Epidermal melanocyte (primary cell): ENCODE results near the gene EIF2AK3.

ENCODE experiments used
- DNase-seq: peaks from one replicate; pipeline ENCODE4 v3.0.0; 2011; ENCODE audit warnings: low spot score; ENCODE audit not compliant: insufficient read length

EIF2AK3 gene

GRCh38 chr2:88543541-88544057, 83.7 kb downstream of the EIF2AK3 start:
- no peak for DNase-seq

DNA sequence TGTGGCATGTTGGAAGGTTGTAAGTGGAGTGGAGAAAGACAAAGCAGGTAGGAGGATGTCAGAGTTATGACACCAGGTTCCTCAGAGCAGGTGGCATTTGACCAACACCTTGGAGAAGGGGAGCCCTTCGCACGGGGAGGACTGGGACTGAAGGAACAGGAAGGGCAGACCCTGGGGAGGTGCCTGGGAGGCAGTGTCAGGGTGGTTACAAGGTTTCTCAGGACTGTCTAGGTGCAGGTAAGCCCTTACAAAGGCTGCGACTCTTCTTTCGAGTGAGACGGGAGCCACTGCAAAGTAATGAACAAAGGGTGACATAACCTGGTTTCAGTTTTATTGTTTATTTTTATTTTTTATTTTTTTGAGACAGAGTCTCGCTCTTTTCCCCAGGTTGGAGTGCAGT, 84.6 kb downstream of the EIF2AK3 start:
- no peak for DNase-seq

DNA sequence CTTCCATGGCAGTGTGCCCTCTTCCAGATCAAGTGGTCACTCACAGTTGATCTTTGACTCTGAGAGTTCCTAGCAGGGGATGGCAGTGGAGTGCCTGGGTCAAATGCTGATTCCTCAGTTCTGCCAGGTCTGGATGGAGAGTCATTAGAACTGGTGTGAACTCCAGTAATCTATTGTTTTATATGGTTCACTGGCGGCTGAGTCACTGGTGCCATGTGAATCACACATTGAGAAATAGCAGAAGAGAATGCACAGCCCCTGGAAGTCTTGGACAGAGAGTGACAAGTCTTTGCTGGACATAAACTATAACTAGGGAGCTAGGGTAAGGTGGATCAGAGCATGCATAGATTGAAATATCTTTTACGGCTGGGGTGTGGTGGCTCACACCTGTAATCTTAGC, 86.9 kb downstream of the EIF2AK3 start:
- DNase-seq, result no peak

DNA sequence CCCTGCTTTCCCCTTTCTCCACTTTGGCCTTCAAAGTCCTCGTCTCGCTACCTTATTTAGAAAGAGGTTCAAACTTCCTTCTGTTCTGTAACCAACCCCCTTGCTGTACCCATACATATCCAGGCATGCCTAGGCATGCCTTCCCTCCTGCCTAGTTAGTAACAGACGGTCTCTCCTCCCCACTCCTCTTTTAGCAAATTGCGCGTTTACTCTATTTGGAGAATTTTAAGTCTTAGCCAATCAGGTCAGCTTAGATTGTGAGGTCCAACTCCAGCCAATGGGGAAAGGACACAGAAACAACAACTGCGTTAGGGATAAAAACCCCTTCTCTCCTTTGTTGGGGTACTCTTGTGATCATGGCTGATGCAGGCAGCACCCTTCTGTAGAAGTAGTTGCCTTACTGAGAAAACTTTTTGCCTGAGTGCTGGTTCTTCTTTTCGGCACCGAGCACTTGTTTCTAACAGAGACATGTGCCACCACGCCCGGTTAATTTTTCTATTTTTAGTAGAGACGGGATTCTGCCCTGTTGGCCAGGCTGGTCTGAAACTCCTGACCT, 88.8 kb downstream of the EIF2AK3 start:
- no peak for DNase-seq

DNA sequence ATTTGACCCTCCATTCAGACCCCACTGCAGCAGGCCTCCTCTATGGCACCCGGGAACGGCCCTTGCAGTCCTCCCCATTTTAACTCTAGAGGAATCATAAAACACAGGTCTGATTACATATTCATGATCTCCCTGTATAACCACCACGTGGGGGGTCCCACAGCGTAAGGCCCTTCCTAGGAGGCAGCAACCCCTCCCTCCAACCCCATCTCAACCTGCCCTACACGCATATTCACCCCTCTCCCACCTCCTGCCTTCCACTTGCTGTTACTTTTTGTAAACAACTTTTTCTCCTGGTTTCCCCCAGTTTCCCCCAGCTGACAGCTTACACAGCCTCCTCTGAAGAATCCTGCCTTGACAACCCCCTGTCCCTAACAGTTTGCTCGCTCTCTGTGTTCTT, 89.6 kb downstream of the EIF2AK3 start:
- no peak for DNase-seq

- DNase-seq, result no peak
Measured at GRCh38 chr2:88530081-88530480, 97.2 kb downstream of the EIF2AK3 start.

DNA sequence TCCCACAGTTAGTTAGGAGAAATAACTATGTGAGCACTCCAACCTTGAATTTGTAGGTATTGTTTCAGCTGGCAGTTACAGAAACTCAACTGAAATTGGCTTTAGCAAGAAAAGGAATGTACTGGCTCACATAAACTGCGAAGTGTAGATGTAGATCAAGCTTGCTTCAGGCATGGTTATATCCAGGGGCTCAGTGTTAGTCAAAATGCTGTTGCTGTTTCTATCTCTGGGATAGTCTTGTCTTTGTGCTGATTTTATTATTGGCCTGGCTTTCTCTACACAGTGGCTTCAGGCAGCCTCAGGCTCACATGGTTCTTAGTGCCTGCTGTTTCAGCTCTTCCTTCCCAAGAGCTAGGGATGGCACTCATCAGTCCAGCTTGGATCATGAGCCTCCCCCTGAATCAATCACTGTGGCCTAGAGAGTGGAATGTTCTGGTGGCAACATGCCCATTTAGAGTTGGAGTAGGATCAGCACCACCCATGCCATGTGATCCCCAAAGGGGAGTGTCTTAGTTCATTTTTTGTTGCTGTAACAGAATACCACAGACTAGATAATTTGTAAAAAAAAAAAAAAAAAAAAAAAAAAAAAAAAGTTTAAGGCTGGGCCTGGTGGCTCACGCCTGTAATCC, 105.7 kb downstream of the EIF2AK3 start:
- no peak for DNase-seq

- no peak for DNase-seq
Measured at GRCh38 chr2:88517759-88518201, 109.5 kb downstream of the EIF2AK3 start.
